Epidermal melanocyte (primary cell): ENCODE measurements around the gene FGF14.

Experiments
- DNase-seq: peaks from one replicate; pipeline ENCODE4 v3.0.0; 2011; ENCODE audit warnings: low spot score; ENCODE audit not compliant: insufficient read length

The FGF14 gene

GRCh38 chr13:101673360-101674105, 728.3 kb downstream of the FGF14 start:
- no peak for DNase-seq

GRCh38 chr13:101661839-101662238, 740.0 kb downstream of the FGF14 start:
- no peak for DNase-seq
